ENCODE measurements around the gene FGD3.

Gene FGD3

GRCh38 chr9:92960561-92961290 is 13.4 kb downstream of the FGD3 start:
- TF ChIP-seq, protein P1, sequence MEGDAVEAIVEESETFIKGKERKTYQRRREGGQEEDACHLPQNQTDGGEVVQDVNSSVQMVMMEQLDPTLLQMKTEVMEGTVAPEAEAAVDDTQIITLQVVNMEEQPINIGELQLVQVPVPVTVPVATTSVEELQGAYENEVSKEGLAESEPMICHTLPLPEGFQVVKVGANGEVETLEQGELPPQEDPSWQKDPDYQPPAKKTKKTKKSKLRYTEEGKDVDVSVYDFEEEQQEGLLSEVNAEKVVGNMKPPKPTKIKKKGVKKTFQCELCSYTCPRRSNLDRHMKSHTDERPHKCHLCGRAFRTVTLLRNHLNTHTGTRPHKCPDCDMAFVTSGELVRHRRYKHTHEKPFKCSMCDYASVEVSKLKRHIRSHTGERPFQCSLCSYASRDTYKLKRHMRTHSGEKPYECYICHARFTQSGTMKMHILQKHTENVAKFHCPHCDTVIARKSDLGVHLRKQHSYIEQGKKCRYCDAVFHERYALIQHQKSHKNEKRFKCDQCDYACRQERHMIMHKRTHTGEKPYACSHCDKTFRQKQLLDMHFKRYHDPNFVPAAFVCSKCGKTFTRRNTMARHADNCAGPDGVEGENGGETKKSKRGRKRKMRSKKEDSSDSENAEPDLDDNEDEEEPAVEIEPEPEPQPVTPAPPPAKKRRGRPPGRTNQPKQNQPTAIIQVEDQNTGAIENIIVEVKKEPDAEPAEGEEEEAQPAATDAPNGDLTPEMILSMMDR (conservative IDR thresholded peaks at IDR 0.05; ENCODE audit: low read depth, low read length): no peak
- no peak overlapping the region for H3K4me3 ChIP-seq (ENCODE audit: low read length)
- no peak for DNase-seq (ENCODE audit: low read depth)

DNA sequence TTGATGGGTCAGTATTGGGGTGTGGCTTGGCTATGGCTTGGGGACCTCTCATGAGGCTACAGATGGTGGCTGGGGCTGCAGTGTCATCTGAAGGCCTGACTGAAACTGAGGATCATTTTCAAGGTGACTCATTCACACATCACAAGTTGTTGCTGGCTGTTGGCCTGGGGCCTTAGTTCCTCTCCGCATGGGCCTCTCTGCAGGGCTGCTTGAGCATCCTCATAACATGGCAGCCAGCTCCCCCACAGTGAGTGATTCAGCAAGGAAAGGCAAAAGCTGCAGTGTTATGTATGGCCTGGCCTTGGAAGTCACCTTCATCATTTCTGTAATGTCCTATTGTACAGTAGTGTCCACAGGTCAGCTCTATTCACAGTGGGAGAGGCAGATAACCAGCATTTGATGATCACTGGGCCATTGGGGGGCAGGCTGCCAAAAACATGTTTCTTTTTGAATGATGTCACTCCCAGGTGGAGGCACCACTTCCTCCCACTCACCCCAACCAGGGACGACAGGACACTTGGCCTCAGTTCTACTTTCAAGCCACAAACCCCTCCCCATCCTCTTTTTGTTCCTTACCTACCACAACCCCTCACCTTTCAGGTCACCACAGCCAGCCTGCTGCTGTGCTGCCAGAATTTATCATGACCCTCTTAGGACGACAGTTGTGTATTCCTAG is 14.4 kb downstream of the FGD3 start:
- H3K4me3 ChIP-seq (ENCODE audit: low read length): no peak overlapping the region
- DNase-seq (ENCODE audit: low read depth): no peak
- TF ChIP-seq, protein P1 (conservative IDR thresholded peaks at IDR 0.05; ENCODE audit: low read depth, low read length): no peak

- no peak overlapping the region for H3K4me3 ChIP-seq (ENCODE audit: low read length)
- TF ChIP-seq, protein P1 (conservative IDR thresholded peaks at IDR 0.05; ENCODE audit: low read depth, low read length): no peak
- DNase-seq (ENCODE audit: low read depth): no peak
Observed at GRCh38 chr9:92962303-92962649, 15.0 kb downstream of the FGD3 start.

- no peak for DNase-seq (ENCODE audit: low read depth)
- H3K4me3 ChIP-seq (ENCODE audit: low read length): no peak overlapping the region
- TF ChIP-seq, protein P1 (conservative IDR thresholded peaks at IDR 0.05; ENCODE audit: low read depth, low read length): no peak
Observed at GRCh38 chr9:92962846-92963245, 15.5 kb downstream of the FGD3 start.

DNA sequence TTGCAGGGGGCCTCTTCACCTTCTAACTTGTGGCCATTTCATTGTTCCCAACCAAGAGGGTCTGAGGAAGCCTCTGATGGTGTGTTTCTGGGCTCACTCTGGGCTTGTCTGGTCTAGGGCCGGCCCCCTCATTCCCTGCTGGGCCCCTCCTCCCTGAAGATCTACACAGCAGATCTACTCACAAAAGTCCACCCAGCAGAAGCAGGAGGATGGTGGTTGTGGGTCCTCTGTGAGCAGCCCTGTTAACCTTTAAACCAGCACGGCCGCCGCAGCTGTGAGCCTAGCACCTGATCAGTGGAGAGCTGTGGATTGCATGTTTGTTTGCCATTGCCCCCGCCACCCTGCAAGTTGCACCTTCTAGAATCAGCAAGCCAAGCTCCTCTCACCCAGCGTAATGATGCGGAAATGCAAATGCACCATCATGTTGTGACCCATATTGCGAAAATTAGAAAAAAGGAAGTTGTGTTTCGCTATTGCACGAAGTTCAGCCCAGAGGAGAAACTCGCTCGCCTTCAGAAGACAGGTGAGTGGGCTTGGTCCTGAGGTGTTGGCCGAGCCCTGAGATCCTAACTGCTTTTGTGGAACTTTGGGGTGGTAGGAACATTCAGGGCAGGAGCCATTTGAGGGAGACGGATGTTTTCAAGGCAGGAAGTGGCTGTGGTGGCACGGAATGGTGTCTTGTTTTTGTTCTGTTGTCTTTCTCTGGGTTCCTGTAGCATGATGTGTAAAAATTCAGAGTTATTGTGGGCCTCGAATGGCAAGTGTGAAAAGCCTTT is 16.7 kb downstream of the FGD3 start:
- TF ChIP-seq, protein P1 (conservative IDR thresholded peaks at IDR 0.05; ENCODE audit: low read depth, low read length): no peak
- DNase-seq (ENCODE audit: low read depth): no peak
- H3K4me3 ChIP-seq (ENCODE audit: low read length): no peak overlapping the region

- H3K4me3 ChIP-seq (ENCODE audit: low read length): no peak overlapping the region
- TF ChIP-seq, protein P1 (conservative IDR thresholded peaks at IDR 0.05; ENCODE audit: low read depth, low read length): no peak
- DNase-seq (ENCODE audit: low read depth): no peak
Observed at GRCh38 chr9:92964607-92965060, 17.3 kb downstream of the FGD3 start.

All from retinal pigment epithelial cell (primary cell).